Lower leg skin (tissue), 4 donors: Measurements from ENCODE around the gene METRNL. TPM values are rescaled to one million over a fixed set of nuclear protein-coding genes. Genes with fewer than 3 reads are reported as not detected.

Experiments used
- DNase-seq, 2 donors: peaks; one replicate each; pipeline ENCODE4 v3.0.0-alpha.2; 2019; ENCODE audit warnings: low spot score in 2 of 2
- H3K4me3 ChIP-seq: fragments of 200-600 bp; sonication (generic); 2 replicates; pipeline ENCODE4 v1.5.1; 2017; ENCODE audit warnings: mild to moderate bottlenecking, low read depth; ENCODE audit not compliant: poor library complexity, severe bottlenecking
- CTCF ChIP-seq, 3 donors: fragments of 450-650 bp; IDR thresholded peaks; one replicate each; pipeline ENCODE4 v1.5.1; 2016; ENCODE audit warnings: antibody characterized with exemption in 3 of 3, mild to moderate bottlenecking in 3 of 3, moderate library complexity in 2 of 3
- POLR2A ChIP-seq, 2 donors: fragments of 450-650 bp; IDR thresholded peaks; one replicate each; pipeline ENCODE4 v1.6.1; 2016 to 2017; ENCODE audit warnings: antibody characterized with exemption in 2 of 2, mild to moderate bottlenecking in 1 of 2, moderate library complexity in 1 of 2
- WGBS, 2 donors: methylation state at CpG; one replicate each; pipeline ENCODE4 v1.1.5; 2018; 5-methylcytosine and 5-hydroxymethylcytosine counted together
- intact Hi-C: fragments of 100-400 bp; cut with DNase I; formaldehyde crosslinking; loops from one replicate; pipeline ENCODE4 v1.15.0; 2023; ENCODE audit warnings: low total_unique reads
- total RNA-seq, 4 donors: library from RNA; depleted of rRNA; stranded (reverse); fragments of >200 nt; gene quantifications; one replicate each; pipeline ENCODE4 v1.1.0, GENCODE V29; 2016

The METRNL gene
- total RNA-seq, 4 donors from 2014 or later: 208 to 343 (median 296) TPM

DNA sequence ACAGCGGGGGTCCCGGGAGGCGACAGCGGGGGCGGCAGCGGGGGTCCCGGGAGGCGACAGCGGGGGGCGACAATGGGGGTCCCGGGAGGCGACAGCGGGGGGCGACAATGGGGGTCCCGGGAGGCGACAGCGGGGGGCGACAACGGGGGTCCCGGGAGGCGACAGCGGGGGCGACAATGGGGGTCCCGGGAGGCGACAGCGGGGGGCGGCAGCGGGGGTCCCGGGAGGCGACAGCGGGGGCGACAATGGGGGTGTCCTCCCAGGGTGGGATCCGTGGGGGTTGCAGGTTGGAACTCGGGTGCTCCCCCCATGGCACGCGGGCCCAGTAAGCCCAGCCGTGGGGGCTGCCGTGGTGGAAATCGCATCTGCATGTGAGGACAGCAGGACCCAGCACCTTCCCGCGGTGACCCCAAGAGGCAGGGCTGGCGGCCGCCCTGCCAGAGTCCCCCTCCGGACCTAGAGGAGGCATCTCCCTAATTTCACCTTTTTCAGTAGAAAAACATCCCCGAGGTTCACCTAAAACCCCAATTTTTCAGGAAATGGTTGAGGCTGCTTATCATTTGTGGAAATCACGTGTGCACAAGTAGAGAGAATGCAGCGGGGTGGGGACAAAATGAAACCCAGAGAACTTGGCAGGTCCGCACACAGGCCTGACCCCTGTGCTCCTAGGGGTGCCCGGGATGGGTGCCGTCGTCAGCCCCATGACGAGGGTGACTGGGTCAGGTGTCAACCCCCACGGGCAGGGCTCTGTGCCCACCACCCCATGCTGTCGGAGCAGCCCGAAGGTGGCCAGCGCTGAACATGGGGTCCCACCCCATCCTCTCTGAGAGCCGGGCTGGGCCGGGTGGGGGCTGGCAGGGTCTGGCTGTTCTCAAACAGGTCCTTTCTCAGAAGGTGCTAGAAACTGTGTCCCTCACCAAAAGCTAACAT lies 10.5 kb upstream of the METRNL start:
- 74 to 76% methylated on average over 33 to 35 of the region's 58 CpGs for WGBS, 2 donors
- DNase-seq: peak in 1 of 2 donors; percentile 81
- intact Hi-C loops: no loop called here
- no peak overlapping the region for H3K4me3 ChIP-seq
- TF ChIP-seq CTCF (IDR thresholded peaks at IDR 0.05) (no peak), POLR2A (IDR thresholded peaks at IDR 0.05) (no peak)

DNA sequence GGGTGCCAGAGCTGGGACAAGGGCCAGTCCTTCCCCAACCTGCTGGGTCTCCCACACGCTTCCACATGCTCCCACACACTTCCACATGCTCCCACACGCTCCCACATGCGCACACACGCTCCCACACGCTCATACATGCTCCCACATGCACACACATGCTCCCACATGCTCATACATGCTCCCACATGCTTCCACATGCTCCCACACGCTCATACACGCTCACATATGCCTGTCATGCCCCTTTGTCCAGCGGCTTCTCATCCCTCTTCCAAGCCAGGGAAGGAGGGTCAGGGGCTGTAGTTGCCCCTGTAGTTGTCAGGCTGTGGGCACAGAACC lies 9.9 kb upstream of the METRNL start:
- intact Hi-C loops: no loop called here
- no peak overlapping the region for H3K4me3 ChIP-seq
- WGBS, 2 donors: 90 to 92% methylated on average over 8 of the region's 8 CpGs
- DNase-seq: no peak
- TF ChIP-seq POLR2A (IDR thresholded peaks at IDR 0.05): no peak
- TF ChIP-seq CTCF (IDR thresholded peaks at IDR 0.05): no peak

DNA sequence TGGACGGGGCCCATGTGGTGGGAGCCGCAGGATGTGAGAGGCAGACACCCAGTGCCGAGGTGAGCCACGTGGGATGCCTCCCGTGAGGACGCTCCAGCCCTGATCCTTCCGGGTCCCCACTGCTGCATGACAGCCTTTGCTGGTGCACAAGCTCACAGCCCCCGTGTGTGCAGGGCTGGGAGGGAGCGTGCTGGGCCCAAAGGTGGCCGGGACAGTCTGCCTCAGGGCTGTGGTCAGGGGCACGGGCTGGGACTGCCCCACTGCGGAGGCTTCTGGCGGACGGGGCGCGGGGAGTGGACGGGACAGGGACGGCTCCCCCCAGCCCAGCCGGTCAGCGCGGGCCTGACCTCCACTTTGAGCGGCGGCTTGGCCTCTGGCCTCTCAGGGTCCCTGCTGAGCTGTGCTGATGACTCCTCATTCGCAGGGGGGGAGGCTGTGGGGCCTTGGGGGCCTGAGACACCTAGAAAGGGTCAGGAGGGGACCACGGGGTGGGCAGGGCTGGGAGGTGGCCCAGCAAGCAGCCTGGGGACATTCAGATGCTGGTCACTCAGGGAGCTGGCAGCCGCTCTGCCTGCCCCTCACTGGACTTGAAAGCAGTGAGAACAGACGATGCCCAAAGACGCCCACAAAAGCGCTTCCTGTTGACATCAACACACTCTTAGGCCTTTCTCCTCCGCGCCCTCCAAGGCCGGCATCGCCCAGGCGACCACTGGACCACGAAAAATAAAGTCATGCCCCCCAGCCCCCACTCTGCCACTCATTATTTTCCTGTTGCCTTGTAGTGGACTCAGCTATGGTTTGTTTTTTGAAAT lies 9.3 kb upstream of the METRNL start:
- WGBS, 2 donors: 86 to 89% methylated on average over 30 to 35 of the region's 35 CpGs
- TF ChIP-seq POLR2A (IDR thresholded peaks at IDR 0.05) (no peak), CTCF (IDR thresholded peaks at IDR 0.05) (no peak)
- no peak overlapping the region for H3K4me3 ChIP-seq
- DNase-seq: no peak
- intact Hi-C loops: no loop called here

- no peak overlapping the region for H3K4me3 ChIP-seq
- intact Hi-C loops: no loop called here
- WGBS, 2 donors: 86 to 89% methylated on average over 16 of the region's 16 CpGs
- TF ChIP-seq CTCF (IDR thresholded peaks at IDR 0.05) (no peak), POLR2A (IDR thresholded peaks at IDR 0.05) (no peak)
- no peak for DNase-seq
These were observed 8.5 kb upstream of the METRNL start for GRCh38 chr17:83070800-83071341.

DNA sequence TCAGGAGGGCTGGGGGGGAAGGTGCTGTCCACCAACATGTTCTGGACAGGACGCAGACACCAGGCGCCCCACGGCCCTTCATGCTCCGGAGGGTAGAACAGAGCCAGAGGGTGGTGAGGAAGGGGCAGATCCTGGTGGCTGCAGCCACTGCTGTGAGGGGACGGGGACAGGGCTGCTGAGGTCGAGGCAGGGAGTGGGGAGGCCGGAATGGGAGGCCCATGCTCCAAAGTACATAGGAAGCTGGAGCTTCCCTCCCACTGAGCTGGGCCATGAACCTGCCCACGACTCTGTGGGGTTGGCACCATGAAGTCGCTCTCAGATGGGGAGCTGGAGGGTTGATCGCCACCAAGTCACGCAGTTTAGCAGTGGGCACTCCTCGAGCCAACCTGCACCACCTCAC lies 8.0 kb upstream of the METRNL start:
- intact Hi-C loops: no loop called here
- WGBS, 2 donors: 87% methylated on average over 12 of the region's 12 CpGs
- no peak overlapping the region for H3K4me3 ChIP-seq
- no peak for TF ChIP-seq POLR2A (IDR thresholded peaks at IDR 0.05)
- no peak for TF ChIP-seq CTCF (IDR thresholded peaks at IDR 0.05)
- no peak for DNase-seq
